Upper lobe of left lung (tissue), 4 donors: ENCODE measurements around the gene SLC25A22.

Experiments
- CTCF ChIP-seq, 6 experiments: fragments of 450-650 bp in 4 of 6; fragments of 200-600 bp in 2 of 6; sonication (generic) in 2 of 6; IDR thresholded peaks; one replicate each; pipeline ENCODE4 v1.5.1; 2016 to 2019; ENCODE audit warnings: antibody characterized with exemption in 6 of 6
- EP300 ChIP-seq, 4 donors: sonication (generic); formaldehyde crosslinking; IDR thresholded peaks; one replicate each; pipeline ENCODE4 v1.5.1; 2017; ENCODE audit warnings: antibody characterized with exemption in 4 of 4, control low read depth in 2 of 4
- POLR2A ChIP-seq, 4 donors: fragments of 450-650 bp; IDR thresholded peaks; one replicate each; pipeline ENCODE4 v1.5.1; 2016 to 2017; ENCODE audit warnings: antibody characterized with exemption in 4 of 4, mild to moderate bottlenecking in 2 of 4
- POLR2AphosphoS5 ChIP-seq, 2 donors: sonication (generic); formaldehyde crosslinking; IDR thresholded peaks; one replicate each; pipeline ENCODE4 v1.5.1; 2017; ENCODE audit warnings: antibody characterized with exemption in 2 of 2

- TF ChIP-seq CTCF (IDR thresholded peaks at IDR 0.05), result no peak
- no peak for TF ChIP-seq POLR2AphosphoS5 (IDR thresholded peaks at IDR 0.05)
- no peak for TF ChIP-seq EP300 (IDR thresholded peaks at IDR 0.05)
- no peak for TF ChIP-seq POLR2A (IDR thresholded peaks at IDR 0.05)
These were observed 34.3 kb downstream of the SLC25A22 start for GRCh38 chr11:763549-764321.
